DMS53 (cell line): ENCODE results near the gene RNF141.

ENCODE experiments used
- DNase-seq: peaks from one replicate; lab custom pipeline; 2025; lab: John Stamatoyannopoulos, UW

Gene RNF141

GRCh38 chr11:10540915-10541560 is at the start of gene RNF141:
TSS of gene RNF141 (minus strand) at chr11:10541187. CDS start at chr11:10534158, 7,029 bp downstream.
- peak; percentile 98 for DNase-seq

GRCh38 chr11:10590218-10590915 is 49.4 kb upstream of the RNF141 start:
- DNase-seq = no peak

- no peak for DNase-seq
Observed at GRCh38 chr11:10588904-10589303, 47.9 kb upstream of the RNF141 start.

GRCh38 chr11:10587995-10588394 is 47.0 kb upstream of the RNF141 start:
- no peak for DNase-seq

GRCh38 chr11:10587388-10587787 is 46.4 kb upstream of the RNF141 start:
- no peak for DNase-seq

- no peak for DNase-seq
Observed at GRCh38 chr11:10584071-10584501, 43.1 kb upstream of the RNF141 start.

GRCh38 chr11:10581481-10582019 is 40.6 kb upstream of the RNF141 start:
- no peak for DNase-seq

- no peak for DNase-seq
Observed at GRCh38 chr11:10580623-10581022, 39.6 kb upstream of the RNF141 start.

GRCh38 chr11:10579700-10580099 is 38.7 kb upstream of the RNF141 start:
- no peak for DNase-seq

GRCh38 chr11:10576035-10576398 is 35.0 kb upstream of the RNF141 start:
- DNase-seq = no peak

GRCh38 chr11:10575346-10576034 is 34.5 kb upstream of the RNF141 start:
- DNase-seq = no peak

- no peak for DNase-seq
Observed at GRCh38 chr11:10573556-10573955, 32.6 kb upstream of the RNF141 start.

- DNase-seq = no peak
Observed at GRCh38 chr11:10573028-10573427, 32.0 kb upstream of the RNF141 start.

GRCh38 chr11:10572533-10572932 is 31.5 kb upstream of the RNF141 start:
- DNase-seq = no peak

GRCh38 chr11:10568486-10568941 is 27.5 kb upstream of the RNF141 start, which contains the start of gene LYVE1:
TSS of gene LYVE1 (minus strand) at chr11:10568665. CDS start at chr11:10568532, 133 bp downstream.
- DNase-seq = no peak

GRCh38 chr11:10567446-10567845 is 26.5 kb upstream of the RNF141 start:
- no peak for DNase-seq

GRCh38 chr11:10566257-10566957 is 25.4 kb upstream of the RNF141 start:
- DNase-seq = no peak

GRCh38 chr11:10565493-10565892 is 24.5 kb upstream of the RNF141 start:
- DNase-seq = no peak

- DNase-seq = no peak
Observed at GRCh38 chr11:10564696-10565318, 23.8 kb upstream of the RNF141 start.

GRCh38 chr11:10564030-10564429 is 23.0 kb upstream of the RNF141 start:
- no peak for DNase-seq

GRCh38 chr11:10561947-10562346 is 21.0 kb upstream of the RNF141 start:
- DNase-seq = peak; percentile 32
